Neuronal stem cell (in vitro differentiated cells): ENCODE results near the gene OLFM2.

Experiments
- DNase-seq: peaks from one replicate; pipeline ENCODE4 v3.0.0-alpha.2; 2013; ENCODE audit warnings: low spot score
- H2AFZ ChIP-seq: one replicate; pipeline ENCODE4 v1.6.1; 2013; ENCODE audit warnings: mild to moderate bottlenecking, low read length, inconsistent platforms
- H2AK5ac ChIP-seq: 2 replicates; pipeline ENCODE4 v1.6.1; 2013; ENCODE audit warnings: low read depth, mild to moderate bottlenecking, inconsistent platforms, low read length, moderate library complexity, mixed read lengths
- H2BK120ac ChIP-seq: 2 replicates; pipeline ENCODE4 v1.6.1; 2013; ENCODE audit warnings: low read depth, mild to moderate bottlenecking, inconsistent platforms, low read length, moderate library complexity, mixed read lengths
- H2BK12ac ChIP-seq: one replicate; pipeline ENCODE4 v1.6.1; 2013; ENCODE audit warnings: low read length, inconsistent platforms
- H2BK15ac ChIP-seq: 2 replicates; pipeline ENCODE4 v1.6.1; 2013; ENCODE audit warnings: mild to moderate bottlenecking, low read length, inconsistent platforms, mixed read lengths
- H2BK5ac ChIP-seq: one replicate; pipeline ENCODE4 v1.6.1; 2013; ENCODE audit warnings: inconsistent platforms, mild to moderate bottlenecking, low read length, moderate library complexity
- H3K14ac ChIP-seq: one replicate; pipeline ENCODE4 v1.6.1; 2013; ENCODE audit warnings: low read length, inconsistent platforms
- H3K18ac ChIP-seq: 2 replicates; pipeline ENCODE4 v1.6.1; 2013; ENCODE audit warnings: low read length, inconsistent platforms
- H3K23ac ChIP-seq: 2 replicates; pipeline ENCODE4 v1.6.1; 2013; ENCODE audit warnings: low read depth, mild to moderate bottlenecking, mixed read lengths, low read length, inconsistent platforms; ENCODE audit not compliant: poor library complexity
- H3K27ac ChIP-seq: replicated peaks from 3 replicates; pipeline ENCODE4 v1.5.1; 2013; ENCODE audit warnings: low read length, inconsistent platforms
- H3K27me3 ChIP-seq, 3 experiments: 2 replicates each; pipeline ENCODE4 v1.6.1; 2013; ENCODE audit warnings: low read length in 3 of 3, mild to moderate bottlenecking in 2 of 3, inconsistent platforms in 1 of 3, low read depth in 1 of 3, mixed read lengths in 1 of 3, moderate library complexity in 1 of 3; ENCODE audit not compliant: control insufficient read depth in 3 of 3, insufficient read depth in 3 of 3
- H3K36me3 ChIP-seq, 2 donors: replicated peaks in 1 of 2; 2 replicates each; pipeline ENCODE4 v1.6.1; 2013; ENCODE audit warnings: low read length in 2 of 2; ENCODE audit not compliant: control insufficient read depth in 2 of 2, insufficient read depth in 2 of 2
- H3K4ac ChIP-seq: 2 replicates; pipeline ENCODE4 v1.6.1; 2013; ENCODE audit warnings: inconsistent platforms, mild to moderate bottlenecking, low read length, moderate library complexity
- H3K4me1 ChIP-seq, 2 donors: 1 replicate in 1 of 2; 2 replicates in 1 of 2; pipeline ENCODE4 v1.6.1; 2013; ENCODE audit warnings: low read length in 2 of 2, low read depth in 1 of 2; ENCODE audit not compliant: control insufficient read depth in 2 of 2, insufficient read depth in 1 of 2
- H3K4me2 ChIP-seq: one replicate; pipeline ENCODE4 v1.6.1; 2013; ENCODE audit warnings: mild to moderate bottlenecking, low read length, inconsistent platforms; ENCODE audit not compliant: insufficient read depth, poor library complexity, severe bottlenecking
- H3K4me3 ChIP-seq, 2 donors: 2 replicates each; pipeline ENCODE4 v1.5.1; 2013; ENCODE audit warnings: low read length in 2 of 2, mild to moderate bottlenecking in 2 of 2, inconsistent platforms in 1 of 2, moderate library complexity in 1 of 2
- H3K79me1 ChIP-seq: one replicate; pipeline ENCODE4 v1.6.1; 2013; ENCODE audit warnings: low read depth, mild to moderate bottlenecking, inconsistent platforms, low read length, moderate library complexity
- H3K9ac ChIP-seq: one replicate; pipeline ENCODE4 v1.6.1; 2013; ENCODE audit warnings: mild to moderate bottlenecking, low read depth, low read length, inconsistent platforms; ENCODE audit not compliant: poor library complexity
- H3K9me3 ChIP-seq, 2 donors: replicated peaks in 1 of 2; 2 replicates each; pipeline versions ENCODE3 to v1.6.1; 2013; ENCODE audit warnings: low read length in 2 of 2, mild to moderate bottlenecking in 2 of 2, inconsistent platforms in 1 of 2, low read depth in 1 of 2, mixed read lengths in 1 of 2, moderate library complexity in 1 of 2; ENCODE audit not compliant: control insufficient read depth in 2 of 2, insufficient read depth in 1 of 2
- H4K8ac ChIP-seq: one replicate; pipeline ENCODE4 v1.6.1; 2013; ENCODE audit warnings: low read depth, mild to moderate bottlenecking, inconsistent platforms, low read length, moderate library complexity
- H4K91ac ChIP-seq: one replicate; pipeline ENCODE4 v1.6.1; 2013; ENCODE audit warnings: low read length, low read depth, mild to moderate bottlenecking, inconsistent platforms; ENCODE audit not compliant: poor library complexity
- WGBS, 2 donors: extraction: QIAGEN DNeasy Blood & Tissue Kit; methylation state at CpG; one replicate each; pipeline ENCODE4 v1.1.7; 2013; ENCODE audit warnings: missing lambda C conversion rate in 2 of 2, mixed read lengths in 1 of 2; ENCODE audit not compliant: insufficient read length in 2 of 2, insufficient replicate concordance in 1 of 2; ENCODE audit errors: extremely low coverage in 2 of 2; 5-methylcytosine and 5-hydroxymethylcytosine counted together

Gene OLFM2

GRCh38 chr19:9834307-9834725, 102.0 kb downstream of the OLFM2 start:
- Histone ChIP-seq H2BK120ac (no peak overlapping the region), H4K91ac (no peak overlapping the region), H4K8ac (no peak overlapping the region), H2AFZ (peak overlapping the region; percentile 82), H2BK15ac (no peak overlapping the region), H3K9me3 (no peaks in the 10 kb centered on the region), H3K27ac (peak overlapping the region; percentile 19), H2AK5ac (no peak overlapping the region), H3K4me2 (peak overlapping the region; percentile 49), H3K36me3 (peaks cover 11 to 44% of the 10 kb centered on the region in 2 donors), H3K23ac (no peak overlapping the region), H3K14ac (no peak overlapping the region), H3K18ac (no peak overlapping the region), H3K79me1 (peaks cover 12% of the 10 kb centered on the region), H2BK5ac (no peak overlapping the region), H3K4me1 (peaks cover 4 to 5% of the 10 kb centered on the region in 2 donors), H3K27me3 (no peaks in the 10 kb centered on the region), H3K4me3 (peak overlapping the region; percentile 54 to 72), H3K9ac (no peak overlapping the region), H3K4ac (no peak overlapping the region), H2BK12ac (no peak overlapping the region)
- DNase-seq, result no peak
- no CpG with 5 or more reads among the region's 6 CpGs for WGBS, 2 donors

DNA sequence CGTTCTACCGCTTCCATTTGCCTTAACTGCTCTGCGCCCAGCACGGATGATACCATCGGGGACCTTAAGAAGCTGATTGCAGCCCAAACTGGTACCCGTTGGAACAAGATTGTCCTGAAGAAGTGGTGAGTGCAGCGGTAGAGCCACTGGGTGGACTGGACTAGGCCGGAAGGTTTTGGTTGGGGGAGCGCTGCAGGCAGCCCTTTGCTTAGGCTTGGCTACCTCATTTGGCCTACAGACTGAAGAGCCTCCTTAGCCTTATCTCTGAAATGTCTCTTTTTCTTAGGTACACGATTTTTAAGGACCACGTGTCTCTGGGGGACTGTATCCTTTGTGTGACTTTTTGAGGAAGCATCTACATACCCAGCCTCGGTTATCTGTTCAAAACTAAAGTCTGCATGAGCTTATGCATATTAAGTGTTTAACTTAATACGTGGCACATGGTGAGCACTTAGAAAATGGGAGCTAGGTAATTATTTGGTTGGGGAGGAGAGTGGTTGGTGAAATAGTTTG, 107.7 kb downstream of the OLFM2 start:
- DNase-seq, result no peak
- H3K9ac ChIP-seq, result peak overlapping the region; percentile 92
- H4K91ac ChIP-seq, result no peak overlapping the region
- peaks cover 5% of the 10 kb centered on the region in 2 donors for H3K4me1 ChIP-seq
- peaks cover 3 to 37% of the 10 kb centered on the region in 2 donors for H3K36me3 ChIP-seq
- no peaks in the 10 kb centered on the region for H3K9me3 ChIP-seq
- no peak overlapping the region for H3K14ac ChIP-seq
- H2BK12ac ChIP-seq, result no peak overlapping the region
- H3K4me2 ChIP-seq, result peak overlapping the region; percentile 89
- H3K27me3 ChIP-seq, result no peaks in the 10 kb centered on the region
- peak overlapping the region; percentile 85 to 96 for H3K4me3 ChIP-seq
- peaks cover 8% of the 10 kb centered on the region for H3K79me1 ChIP-seq
- no peak overlapping the region for H2AFZ ChIP-seq
- no peak overlapping the region for H4K8ac ChIP-seq
- H2BK5ac ChIP-seq, result no peak overlapping the region
- no peak overlapping the region for H3K4ac ChIP-seq
- WGBS, 2 donors, result no CpG with 5 or more reads among the region's 13 CpGs
- no peak overlapping the region for H3K18ac ChIP-seq
- H3K27ac ChIP-seq, result no peak overlapping the region
- no peak overlapping the region for H2BK120ac ChIP-seq
- H2BK15ac ChIP-seq, result no peak overlapping the region
- no peak overlapping the region for H2AK5ac ChIP-seq
- H3K23ac ChIP-seq, result no peak overlapping the region

DNA sequence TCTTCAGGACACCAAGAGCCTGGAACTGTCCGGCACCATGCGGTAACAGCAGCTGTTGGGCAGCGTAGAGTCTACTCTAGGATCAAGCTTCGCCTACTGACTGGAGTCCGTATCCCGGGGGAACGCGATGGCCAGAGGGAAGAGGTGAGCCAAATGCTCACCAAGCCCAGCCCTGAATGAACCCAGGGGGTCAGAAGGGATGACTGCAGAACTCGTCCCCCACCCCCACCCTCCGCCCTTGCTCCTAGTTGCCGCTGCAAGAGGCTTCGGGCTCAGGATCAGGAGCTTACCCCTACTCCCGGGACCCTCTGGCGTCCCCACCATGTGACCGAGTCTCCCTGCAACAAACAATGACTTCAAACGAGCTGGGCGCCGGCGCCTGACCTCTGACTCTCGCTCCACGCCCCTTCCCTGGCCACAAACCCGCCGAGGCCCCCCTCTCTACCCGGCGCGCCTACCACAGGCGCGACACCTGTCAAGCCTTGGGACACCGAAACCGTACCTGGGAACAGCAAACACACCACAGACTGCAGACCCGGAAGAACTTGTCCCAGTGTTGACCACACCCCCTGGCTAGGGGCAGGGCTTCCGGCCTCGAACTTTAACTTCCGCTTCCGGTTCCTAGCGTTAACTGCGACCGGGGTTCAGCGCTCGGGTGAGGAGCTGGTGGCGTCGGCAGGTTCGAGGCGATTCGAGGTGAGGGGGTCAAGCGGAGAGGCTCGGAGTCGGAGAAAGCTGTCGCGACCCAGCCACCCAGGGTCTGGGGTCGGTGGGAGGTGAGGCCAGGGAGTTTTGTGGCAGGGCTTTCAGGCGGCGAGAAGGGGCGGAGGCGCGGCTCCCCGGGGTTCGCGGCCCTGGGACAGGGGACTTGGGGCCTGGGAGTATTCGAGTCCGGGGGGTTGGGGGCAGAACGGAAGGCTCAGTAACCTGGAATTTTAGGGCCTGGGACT, 108.8 kb downstream of the OLFM2 start, which contains the start of gene UBL5:
TSS of gene UBL5 (plus strand) at position 630 of the 950 bp plus-strand sequence. CDS start 420 bp downstream, outside the sequence.
- H2AFZ ChIP-seq, result peak within 1 kb of the TSS; percentile 90
- H3K9me3 ChIP-seq, result no peaks in the 10 kb centered on the region
- WGBS, 2 donors, result no CpG with 5 or more reads among the region's 62 CpGs

GRCh38 chr19:9823816-9824215, 112.5 kb downstream of the OLFM2 start:
- Histone ChIP-seq H3K79me1 (peaks cover 9% of the 10 kb centered on the region), H3K27ac (no peak overlapping the region), H3K23ac (no peak overlapping the region), H2BK120ac (no peak overlapping the region), H2BK15ac (no peak overlapping the region), H3K4me3 (no peak overlapping the region), H3K4me2 (no peak overlapping the region), H3K18ac (no peak overlapping the region), H3K4me1 (peaks cover 6 to 8% of the 10 kb centered on the region in 2 donors), H2AFZ (no peak overlapping the region), H2AK5ac (no peak overlapping the region), H3K27me3 (no peaks in the 10 kb centered on the region), H3K9me3 (no peaks in the 10 kb centered on the region), H3K9ac (no peak overlapping the region), H2BK5ac (no peak overlapping the region), H2BK12ac (no peak overlapping the region), H3K36me3 (peaks cover 0 to 10% of the 10 kb centered on the region in 2 donors), H4K8ac (no peak overlapping the region), H3K4ac (no peak overlapping the region), H4K91ac (no peak overlapping the region), H3K14ac (no peak overlapping the region)
- DNase-seq, result no peak
- no CpG with 5 or more reads among the region's 5 CpGs for WGBS, 2 donors

More for the DNA sequence above, 108.8 kb downstream of the OLFM2 start, which contains the start of gene UBL5:
- no peak within 1 kb of the TSS for H2BK5ac ChIP-seq
- peaks cover 3 to 36% of the 10 kb centered on the region in 2 donors for H3K36me3 ChIP-seq
- no peak within 1 kb of the TSS for H3K4ac ChIP-seq
- no peak within 1 kb of the TSS for H2BK15ac ChIP-seq
- peak; percentile 83 for DNase-seq
- peak within 1 kb of the TSS; percentile 91 for H3K18ac ChIP-seq
- no peak within 1 kb of the TSS for H3K14ac ChIP-seq
- H2AK5ac ChIP-seq, result peak within 1 kb of the TSS; percentile 65
- peak within 1 kb of the TSS; percentile 89 for H3K4me2 ChIP-seq
- H3K27ac ChIP-seq, result peak within 1 kb of the TSS; percentile 47
- H3K27me3 ChIP-seq, result no peaks in the 10 kb centered on the region
- H3K4me1 ChIP-seq, result peaks cover 5% of the 10 kb centered on the region in 2 donors
- peak within 1 kb of the TSS; percentile 92 for H3K9ac ChIP-seq
- no peak within 1 kb of the TSS for H4K8ac ChIP-seq
- H2BK120ac ChIP-seq, result no peak within 1 kb of the TSS
- peaks cover 8% of the 10 kb centered on the region for H3K79me1 ChIP-seq
- peak within 1 kb of the TSS; percentile 94 for H3K23ac ChIP-seq
- no peak within 1 kb of the TSS for H2BK12ac ChIP-seq
- H4K91ac ChIP-seq, result no peak within 1 kb of the TSS
- peak within 1 kb of the TSS; percentile 85 to 96 for H3K4me3 ChIP-seq
